Measurements from ENCODE around the gene EMSY.
"Not testable (repeated sequence)": the region's sequence is repeated elsewhere in the genome, so short reads cannot be mapped to it uniquely, and the experiment has no call there.

Gene EMSY

GRCh38 chr11:76572181-76572875 is 127.5 kb downstream of the EMSY start:
- DNase-seq, ATAC-seq: not testable (repeated sequence)

GRCh38 chr11:76574406-76574805 is 129.6 kb downstream of the EMSY start:
- DNase-seq (no peak), ATAC-seq (no peak)

- ATAC-seq (peak; percentile 55), DNase-seq (no peak)
These were observed 130.1 kb downstream of the EMSY start for GRCh38 chr11:76574879-76575278.

- ATAC-seq, result no peak
These were observed 132.6 kb downstream of the EMSY start for GRCh38 chr11:76577226-76577920.

GRCh38 chr11:76577921-76578653 is 133.3 kb downstream of the EMSY start:
- ATAC-seq (no peak), DNase-seq (no peak)

More at GRCh38 chr11:76577226-76577920, 132.6 kb downstream of the EMSY start:
- no peak for DNase-seq

GRCh38 chr11:76578654-76579055 is 133.8 kb downstream of the EMSY start:
- ATAC-seq (no peak), DNase-seq (no peak)

GRCh38 chr11:76579056-76579751 is 134.4 kb downstream of the EMSY start:
- no peak for ATAC-seq
- DNase-seq, result no peak

GRCh38 chr11:76579752-76580151 is 134.9 kb downstream of the EMSY start:
- no peak for DNase-seq
- no peak for ATAC-seq

- DNase-seq, ATAC-seq: not testable (repeated sequence)
These were observed 137.7 kb downstream of the EMSY start for GRCh38 chr11:76582471-76582870.

GRCh38 chr11:76587820-76588454 is 143.1 kb downstream of the EMSY start:
- ATAC-seq (no peak), DNase-seq (no peak)

- DNase-seq (peak; percentile 66), ATAC-seq (peak; percentile 87)
These were observed 143.9 kb downstream of the EMSY start for GRCh38 chr11:76588455-76589325.

GRCh38 chr11:76589477-76589876 is 144.7 kb downstream of the EMSY start:
- no peak for ATAC-seq
- no peak for DNase-seq

- DNase-seq (no peak), ATAC-seq (no peak)
These were observed 145.4 kb downstream of the EMSY start for GRCh38 chr11:76589964-76590950.

GRCh38 chr11:76591416-76591815 is 146.6 kb downstream of the EMSY start:
- DNase-seq (no peak), ATAC-seq (no peak)

- DNase-seq, result no peak
- ATAC-seq, result no peak
These were observed 147.5 kb downstream of the EMSY start for GRCh38 chr11:76592025-76592914.

GRCh38 chr11:76592961-76593360 is 148.1 kb downstream of the EMSY start:
- DNase-seq, result no peak
- ATAC-seq, result no peak

- ATAC-seq, DNase-seq: not testable (repeated sequence)
These were observed 150.3 kb downstream of the EMSY start for GRCh38 chr11:76595091-76595490.

- no peak for ATAC-seq
- no peak for DNase-seq
These were observed 151.8 kb downstream of the EMSY start for GRCh38 chr11:76596652-76597051.
